Bronchial epithelial cell (primary cell): ENCODE data around the gene CSNK2B. TPM values are rescaled to one million over a fixed set of nuclear protein-coding genes. Genes with fewer than 3 reads are reported as not detected.

ENCODE experiments used
- DNase-seq: peaks from one replicate; pipeline ENCODE4 v3.0.0-alpha.2; 2010; ENCODE audit warnings: low read depth
- FAIRE-seq: peaks from 2 replicates; lab custom pipeline; 2011; peaks lifted over from hg19 to GRCh38; lab: Jason Lieb, UNC
- H3K27me3 ChIP-seq: 2 replicates; pipeline ENCODE4 v1.5.1; 2011; ENCODE audit warnings: low read length; ENCODE audit not compliant: control insufficient read depth, insufficient read depth
- H3K36me3 ChIP-seq: 2 replicates; pipeline ENCODE4 v1.5.1; 2011; ENCODE audit warnings: low read length; ENCODE audit not compliant: control insufficient read depth, insufficient read depth
- H3K4me3 ChIP-seq: 2 replicates; pipeline ENCODE4 v1.5.1; 2011; ENCODE audit warnings: mild to moderate bottlenecking, low read depth, low read length, control low read depth
- CTCF ChIP-seq: IDR thresholded peaks from 2 replicates; pipeline ENCODE4 v1.5.1; 2011; ENCODE audit warnings: mild to moderate bottlenecking, moderate library complexity, low read length, control low read depth, inconsistent platforms; ENCODE audit not compliant: insufficient read depth, severe bottlenecking
- total RNA-seq: library from RNA; depleted of rRNA; stranded (reverse); fragments of >200 nt; gene quantifications from 2 replicates; pipeline ENCODE4 v1.2.1, GENCODE V29; 2014

CSNK2B gene
- total RNA-seq, 1 donor from 2014 or later = 61.1 TPM

- DNase-seq (no peak), FAIRE-seq (no peak)
- H3K27me3 ChIP-seq = no peaks in the 10 kb centered on the region
- TF ChIP-seq CTCF = no peak
- peaks cover 37% of the 10 kb centered on the region for H3K36me3 ChIP-seq
- no peak overlapping the region for H3K4me3 ChIP-seq
Observed at GRCh38 chr6:31691564-31692108, 25.8 kb downstream of the CSNK2B start.

GRCh38 chr6:31692353-31692752, 26.5 kb downstream of the CSNK2B start:
- FAIRE-seq (no peak), DNase-seq (no peak)
- Histone ChIP-seq H3K27me3 (no peaks in the 10 kb centered on the region), H3K36me3 (peaks cover 38% of the 10 kb centered on the region), H3K4me3 (no peak overlapping the region)
- TF ChIP-seq CTCF = no peak

- Histone ChIP-seq H3K36me3 (peaks cover 34% of the 10 kb centered on the region), H3K4me3 (no peak overlapping the region), H3K27me3 (no peaks in the 10 kb centered on the region)
- no peak for TF ChIP-seq CTCF
- DNase-seq (no peak), FAIRE-seq (no peak)
Observed at GRCh38 chr6:31692886-31693285, 27.0 kb downstream of the CSNK2B start.

GRCh38 chr6:31693535-31693934, 27.7 kb downstream of the CSNK2B start:
- no peak for DNase-seq
- Histone ChIP-seq H3K4me3 (no peak overlapping the region), H3K27me3 (no peaks in the 10 kb centered on the region), H3K36me3 (peaks cover 29% of the 10 kb centered on the region)
- no peak for FAIRE-seq
- TF ChIP-seq CTCF = no peak

GRCh38 chr6:31697555-31697954, 31.7 kb downstream of the CSNK2B start:
- TF ChIP-seq CTCF = no peak
- peaks cover 14% of the 10 kb centered on the region for H3K36me3 ChIP-seq
- H3K4me3 ChIP-seq = no peak overlapping the region
- DNase-seq = no peak
- H3K27me3 ChIP-seq = no peaks in the 10 kb centered on the region
- no peak for FAIRE-seq
